HepG2 (cell line): ENCODE results near the gene ITIH3.

ENCODE experiments used
- ATF7-NPFF ChIP-seq: sonication (generic); formaldehyde crosslinking; IDR thresholded peaks from 2 replicates; pipeline ENCODE4 v1.8.1; 2023; ENCODE audit warnings: mild to moderate bottlenecking, low read depth, missing genetic modification reagents, moderate library complexity
- MED1 ChIP-seq: sonication (generic); formaldehyde crosslinking; IDR thresholded peaks from 2 replicates; pipeline ENCODE4 v1.4.0; 2020; ENCODE audit warnings: missing genetic modification reagents
- NR3C1 ChIP-seq: sonication (generic); formaldehyde crosslinking; IDR thresholded peaks from 2 replicates; pipeline ENCODE4 v1.4.0; 2020; ENCODE audit warnings: missing genetic modification reagents
- RAD21 ChIP-seq: fragments of 450-650 bp; formaldehyde crosslinking; IDR thresholded peaks from 2 replicates; pipeline ENCODE4 v1.5.0; 2020; ENCODE audit warnings: mild to moderate bottlenecking
- SIN3A ChIP-seq: IDR thresholded peaks from 2 replicates; pipeline ENCODE4 v1.6.1; 2011; ENCODE audit warnings: low read depth, mild to moderate bottlenecking, control low read depth, low read length, borderline replicate concordance
- ZNF441 ChIP-seq: sonication (generic); formaldehyde crosslinking; IDR thresholded peaks from 2 replicates; pipeline ENCODE4 v1.7.0; 2021; ENCODE audit warnings: missing genetic modification reagents, borderline replicate concordance
- ZNF496 ChIP-seq: sonication (generic); formaldehyde crosslinking; IDR thresholded peaks from 2 replicates; pipeline ENCODE4 v1.8.1; 2023; ENCODE audit warnings: mild to moderate bottlenecking, moderate library complexity, missing genetic modification reagents; ENCODE audit not compliant: insufficient replicate concordance
- TF ChIP-seq, protein P1 (sequence below): sonication (generic); formaldehyde crosslinking; IDR thresholded peaks from 2 replicates; pipeline ENCODE4 v1.5.0; 2020; ENCODE audit warnings: mild to moderate bottlenecking, missing genetic modification reagents
- TF ChIP-seq, protein P2 (sequence below): sonication (generic); formaldehyde crosslinking; IDR thresholded peaks from 2 replicates; pipeline ENCODE4 v1.4.0; 2020; ENCODE audit warnings: low read depth, missing genetic modification reagents
- TF ChIP-seq, protein P3 (sequence below): sonication (generic); formaldehyde crosslinking; IDR thresholded peaks from 2 replicates; pipeline ENCODE4 v1.5.1; 2020; ENCODE audit warnings: missing genetic modification reagents, mild to moderate bottlenecking, borderline replicate concordance
- TF ChIP-seq, protein P4 (sequence below): sonication (generic); formaldehyde crosslinking; IDR thresholded peaks from 2 replicates; pipeline ENCODE4 v1.5.0; 2020; ENCODE audit warnings: mild to moderate bottlenecking, missing genetic modification reagents, moderate library complexity
- TF ChIP-seq, protein P5 (sequence below): IDR thresholded peaks from 2 replicates; pipeline ENCODE4 v1.6.1; 2012; ENCODE audit warnings: inconsistent platforms
- TF ChIP-seq, protein P6 (sequence below): sonication (generic); formaldehyde crosslinking; IDR thresholded peaks from 2 replicates; pipeline ENCODE4 v1.4.0; 2020; ENCODE audit warnings: missing genetic modification reagents

DNA sequence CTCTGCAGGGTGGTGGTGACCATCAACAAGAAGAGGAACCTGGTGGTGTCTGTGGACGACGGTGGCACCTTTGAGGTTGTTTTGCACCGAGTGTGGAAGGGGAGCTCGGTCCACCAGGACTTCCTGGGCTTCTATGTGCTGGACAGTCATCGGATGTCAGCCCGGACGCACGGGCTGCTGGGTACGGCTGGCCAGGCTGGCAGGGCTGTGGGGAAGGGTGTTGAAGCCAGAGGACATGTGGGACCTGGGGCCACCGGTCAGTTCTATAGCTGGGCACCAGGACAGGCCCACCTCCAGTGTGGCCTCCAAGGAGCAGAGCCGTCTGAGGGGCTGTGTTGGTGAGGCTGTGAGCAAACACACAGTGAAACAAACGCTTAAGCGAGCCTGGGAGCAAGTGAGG, 3.9 kb upstream of the ITIH3 start:
- TF ChIP-seq, protein P1, sequence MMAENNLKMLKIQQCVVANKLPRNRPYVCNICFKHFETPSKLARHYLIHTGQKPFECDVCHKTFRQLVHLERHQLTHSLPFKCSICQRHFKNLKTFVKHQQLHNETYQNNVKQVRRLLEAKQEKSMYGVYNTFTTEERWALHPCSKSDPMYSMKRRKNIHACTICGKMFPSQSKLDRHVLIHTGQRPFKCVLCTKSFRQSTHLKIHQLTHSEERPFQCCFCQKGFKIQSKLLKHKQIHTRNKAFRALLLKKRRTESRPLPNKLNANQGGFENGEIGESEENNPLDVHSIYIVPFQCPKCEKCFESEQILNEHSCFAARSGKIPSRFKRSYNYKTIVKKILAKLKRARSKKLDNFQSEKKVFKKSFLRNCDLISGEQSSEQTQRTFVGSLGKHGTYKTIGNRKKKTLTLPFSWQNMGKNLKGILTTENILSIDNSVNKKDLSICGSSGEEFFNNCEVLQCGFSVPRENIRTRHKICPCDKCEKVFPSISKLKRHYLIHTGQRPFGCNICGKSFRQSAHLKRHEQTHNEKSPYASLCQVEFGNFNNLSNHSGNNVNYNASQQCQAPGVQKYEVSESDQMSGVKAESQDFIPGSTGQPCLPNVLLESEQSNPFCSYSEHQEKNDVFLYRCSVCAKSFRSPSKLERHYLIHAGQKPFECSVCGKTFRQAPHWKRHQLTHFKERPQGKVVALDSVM (CRISPR knock-in tag): no peak
- TF ChIP-seq, protein P2, sequence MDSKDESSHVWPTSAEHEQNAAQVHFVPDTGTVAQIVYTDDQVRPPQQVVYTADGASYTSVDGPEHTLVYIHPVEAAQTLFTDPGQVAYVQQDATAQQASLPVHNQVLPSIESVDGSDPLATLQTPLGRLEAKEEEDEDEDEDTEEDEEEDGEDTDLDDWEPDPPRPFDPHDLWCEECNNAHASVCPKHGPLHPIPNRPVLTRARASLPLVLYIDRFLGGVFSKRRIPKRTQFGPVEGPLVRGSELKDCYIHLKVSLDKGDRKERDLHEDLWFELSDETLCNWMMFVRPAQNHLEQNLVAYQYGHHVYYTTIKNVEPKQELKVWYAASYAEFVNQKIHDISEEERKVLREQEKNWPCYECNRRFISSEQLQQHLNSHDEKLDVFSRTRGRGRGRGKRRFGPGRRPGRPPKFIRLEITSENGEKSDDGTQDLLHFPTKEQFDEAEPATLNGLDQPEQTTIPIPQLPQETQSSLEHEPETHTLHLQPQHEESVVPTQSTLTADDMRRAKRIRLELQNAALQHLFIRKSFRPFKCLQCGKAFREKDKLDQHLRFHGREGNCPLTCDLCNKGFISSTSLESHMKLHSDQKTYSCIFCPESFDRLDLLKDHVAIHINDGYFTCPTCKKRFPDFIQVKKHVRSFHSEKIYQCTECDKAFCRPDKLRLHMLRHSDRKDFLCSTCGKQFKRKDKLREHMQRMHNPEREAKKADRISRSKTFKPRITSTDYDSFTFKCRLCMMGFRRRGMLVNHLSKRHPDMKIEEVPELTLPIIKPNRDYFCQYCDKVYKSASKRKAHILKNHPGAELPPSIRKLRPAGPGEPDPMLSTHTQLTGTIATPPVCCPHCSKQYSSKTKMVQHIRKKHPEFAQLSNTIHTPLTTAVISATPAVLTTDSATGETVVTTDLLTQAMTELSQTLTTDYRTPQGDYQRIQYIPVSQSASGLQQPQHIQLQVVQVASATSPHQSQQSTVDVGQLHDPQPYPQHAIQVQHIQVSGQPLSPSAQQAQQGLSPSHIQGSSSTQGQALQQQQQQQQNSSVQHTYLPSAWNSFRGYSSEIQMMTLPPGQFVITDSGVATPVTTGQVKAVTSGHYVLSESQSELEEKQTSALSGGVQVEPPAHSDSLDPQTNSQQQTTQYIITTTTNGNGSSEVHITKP (CRISPR knock-in tag): no peak
- no peak for TF ChIP-seq ZNF441 (CRISPR knock-in tag)
- no peak for TF ChIP-seq ATF7-NPFF
- TF ChIP-seq, protein P3, sequence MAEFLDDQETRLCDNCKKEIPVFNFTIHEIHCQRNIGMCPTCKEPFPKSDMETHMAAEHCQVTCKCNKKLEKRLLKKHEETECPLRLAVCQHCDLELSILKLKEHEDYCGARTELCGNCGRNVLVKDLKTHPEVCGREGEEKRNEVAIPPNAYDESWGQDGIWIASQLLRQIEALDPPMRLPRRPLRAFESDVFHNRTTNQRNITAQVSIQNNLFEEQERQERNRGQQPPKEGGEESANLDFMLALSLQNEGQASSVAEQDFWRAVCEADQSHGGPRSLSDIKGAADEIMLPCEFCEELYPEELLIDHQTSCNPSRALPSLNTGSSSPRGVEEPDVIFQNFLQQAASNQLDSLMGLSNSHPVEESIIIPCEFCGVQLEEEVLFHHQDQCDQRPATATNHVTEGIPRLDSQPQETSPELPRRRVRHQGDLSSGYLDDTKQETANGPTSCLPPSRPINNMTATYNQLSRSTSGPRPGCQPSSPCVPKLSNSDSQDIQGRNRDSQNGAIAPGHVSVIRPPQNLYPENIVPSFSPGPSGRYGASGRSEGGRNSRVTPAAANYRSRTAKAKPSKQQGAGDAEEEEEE (CRISPR knock-in tag): no peak
- TF ChIP-seq NR3C1 (CRISPR knock-in tag): no peak
- TF ChIP-seq RAD21 (CRISPR knock-in tag): no peak
- TF ChIP-seq, protein P4, sequence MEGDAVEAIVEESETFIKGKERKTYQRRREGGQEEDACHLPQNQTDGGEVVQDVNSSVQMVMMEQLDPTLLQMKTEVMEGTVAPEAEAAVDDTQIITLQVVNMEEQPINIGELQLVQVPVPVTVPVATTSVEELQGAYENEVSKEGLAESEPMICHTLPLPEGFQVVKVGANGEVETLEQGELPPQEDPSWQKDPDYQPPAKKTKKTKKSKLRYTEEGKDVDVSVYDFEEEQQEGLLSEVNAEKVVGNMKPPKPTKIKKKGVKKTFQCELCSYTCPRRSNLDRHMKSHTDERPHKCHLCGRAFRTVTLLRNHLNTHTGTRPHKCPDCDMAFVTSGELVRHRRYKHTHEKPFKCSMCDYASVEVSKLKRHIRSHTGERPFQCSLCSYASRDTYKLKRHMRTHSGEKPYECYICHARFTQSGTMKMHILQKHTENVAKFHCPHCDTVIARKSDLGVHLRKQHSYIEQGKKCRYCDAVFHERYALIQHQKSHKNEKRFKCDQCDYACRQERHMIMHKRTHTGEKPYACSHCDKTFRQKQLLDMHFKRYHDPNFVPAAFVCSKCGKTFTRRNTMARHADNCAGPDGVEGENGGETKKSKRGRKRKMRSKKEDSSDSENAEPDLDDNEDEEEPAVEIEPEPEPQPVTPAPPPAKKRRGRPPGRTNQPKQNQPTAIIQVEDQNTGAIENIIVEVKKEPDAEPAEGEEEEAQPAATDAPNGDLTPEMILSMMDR (CRISPR knock-in tag): no peak
- TF ChIP-seq ZNF496 (CRISPR knock-in tag): no peak
- TF ChIP-seq, protein P5, sequence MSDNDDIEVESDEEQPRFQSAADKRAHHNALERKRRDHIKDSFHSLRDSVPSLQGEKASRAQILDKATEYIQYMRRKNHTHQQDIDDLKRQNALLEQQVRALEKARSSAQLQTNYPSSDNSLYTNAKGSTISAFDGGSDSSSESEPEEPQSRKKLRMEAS: no peak
- no peak for TF ChIP-seq MED1
- TF ChIP-seq, protein P6, sequence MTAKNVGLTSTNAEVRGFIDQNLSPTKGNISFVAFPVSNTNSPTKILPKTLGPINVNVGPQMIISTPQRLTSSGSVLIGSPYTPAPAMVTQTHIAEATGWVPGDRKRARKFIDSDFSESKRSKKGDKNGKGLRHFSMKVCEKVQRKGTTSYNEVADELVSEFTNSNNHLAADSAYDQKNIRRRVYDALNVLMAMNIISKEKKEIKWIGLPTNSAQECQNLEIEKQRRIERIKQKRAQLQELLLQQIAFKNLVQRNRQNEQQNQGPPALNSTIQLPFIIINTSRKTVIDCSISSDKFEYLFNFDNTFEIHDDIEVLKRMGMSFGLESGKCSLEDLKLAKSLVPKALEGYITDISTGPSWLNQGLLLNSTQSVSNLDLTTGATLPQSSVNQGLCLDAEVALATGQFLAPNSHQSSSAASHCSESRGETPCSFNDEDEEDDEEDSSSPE (CRISPR knock-in tag): no peak
- no peak for TF ChIP-seq SIN3A
